Sigmoid colon (tissue), 7 donors: ENCODE results near the gene S100A1. TPM values are rescaled to one million over a fixed set of nuclear protein-coding genes. Genes with fewer than 3 reads are reported as not detected.
A peak's percentile ranks its signal among the peaks of the same experiment; 100 is the strongest.

ENCODE experiments used
- DNase-seq: peaks from one replicate; pipeline ENCODE4 v3.0.0-alpha.2; 2019
- H3K27ac ChIP-seq, 4 donors: fragments of 200-600 bp; sonication (generic); one replicate each; pipeline ENCODE4 v1.5.1; 2016 to 2019; ENCODE audit warnings: mild to moderate bottlenecking in 1 of 4
- H3K27me3 ChIP-seq, 3 donors: fragments of 200-600 bp; sonication (generic); one replicate each; pipeline ENCODE4 v1.5.1; 2019; ENCODE audit warnings: mild to moderate bottlenecking in 1 of 3
- H3K36me3 ChIP-seq, 4 donors: fragments of 200-600 bp; sonication (generic); one replicate each; pipeline ENCODE4 v1.5.1; 2016 to 2019
- H3K4me1 ChIP-seq, 4 donors: fragments of 200-600 bp; sonication (generic); one replicate each; pipeline ENCODE4 v1.5.1; 2017 to 2019
- H3K4me3 ChIP-seq, 4 donors: fragments of 200-600 bp; sonication (generic); one replicate each; pipeline ENCODE4 v1.5.1; 2017 to 2019; ENCODE audit warnings: mild to moderate bottlenecking in 2 of 4, moderate library complexity in 1 of 4
- H3K9me3 ChIP-seq, 4 donors: fragments of 200-600 bp in 3 of 4; sonication (generic) in 3 of 4; one replicate each; pipeline versions ENCODE4 v1.5.1 to v1.6.1; 2013 to 2019
- EP300 ChIP-seq, 4 donors: sonication (generic); formaldehyde crosslinking; IDR thresholded peaks; one replicate each; pipeline ENCODE4 v1.6.1; 2017; ENCODE audit warnings: antibody characterized with exemption in 4 of 4
- POLR2A ChIP-seq, 2 donors: fragments of 450-650 bp; IDR thresholded peaks; one replicate each; pipeline ENCODE4 v1.6.1; 2016; ENCODE audit warnings: antibody characterized with exemption in 2 of 2, mild to moderate bottlenecking in 2 of 2, moderate library complexity in 2 of 2
- POLR2AphosphoS5 ChIP-seq, 4 donors: sonication (generic); formaldehyde crosslinking; IDR thresholded peaks; one replicate each; pipeline ENCODE4 v1.6.1; 2017; ENCODE audit warnings: antibody characterized with exemption in 4 of 4
- WGBS, 2 donors: extraction: QIAGEN DNeasy Blood & Tissue Kit; methylation state at CpG; one replicate each; pipeline ENCODE4 v1.1.7; 2013; 5-methylcytosine and 5-hydroxymethylcytosine counted together
- intact Hi-C: fragments of 100-400 bp; cut with DNase I; formaldehyde crosslinking; loops from one replicate; pipeline ENCODE4 v1.15.1; 2023
- polyA plus RNA-seq, 3 donors: library from polyadenylated mRNA; stranded (reverse); fragments of 200-250 nt; gene quantifications; one replicate each; pipeline ENCODE4 v1.2.3, GENCODE V29; 2013
- total RNA-seq, 4 donors: library from RNA; depleted of rRNA; stranded (reverse); fragments of >200 nt; gene quantifications; one replicate each; pipeline ENCODE4 v1.1.0, GENCODE V29; 2016
- TF ChIP-seq, protein P1 (sequence below), 4 experiments: fragments of 450-650 bp in 3 of 4; fragments of 200-600 bp in 1 of 4; IDR thresholded peaks; one replicate each; pipeline ENCODE4 v1.5.1; 2016 to 2019; ENCODE audit warnings: antibody characterized with exemption in 4 of 4, mild to moderate bottlenecking in 3 of 4, moderate library complexity in 2 of 4
- donor health status: healthy with polysubstance abuse.
- donor health status: Bipolar disorder and iron deficiency.
- donor health status: healthy.

The S100A1 gene
- total and polyA plus RNA-seq, 7 donors = 2.3 to 22.2 (median 6.6) TPM

DNA sequence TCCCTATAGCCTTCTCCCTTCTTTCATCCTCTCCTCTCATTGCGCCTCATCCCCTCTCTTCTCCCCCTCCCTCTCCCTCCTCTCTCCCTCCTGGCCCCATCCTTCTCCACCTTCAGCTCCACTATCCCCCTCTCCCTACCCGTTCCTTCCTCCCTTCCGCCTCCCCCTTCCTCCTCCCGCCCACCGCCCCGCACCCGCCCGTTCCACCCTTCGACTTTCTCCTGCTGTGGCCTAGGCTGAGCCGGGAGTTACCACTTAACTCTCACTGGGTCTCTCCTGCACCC, 51.8 kb downstream of the S100A1 start:
- no peaks in the 10 kb centered on the region for H3K9me3 ChIP-seq
- H3K27ac ChIP-seq = peak overlapping the region in 3 of 4 donors; percentile 44 to 76 (median 54)
- no peaks in the 10 kb centered on the region for H3K36me3 ChIP-seq
- H3K4me1 ChIP-seq = peaks cover 0 to 29% (median 26%) of the 10 kb centered on the region in 4 donors
- DNase-seq = no peak
- intact Hi-C loops = no loop called here
- no peak for TF ChIP-seq EP300 (IDR thresholded peaks at IDR 0.05)
- TF ChIP-seq, protein P1, sequence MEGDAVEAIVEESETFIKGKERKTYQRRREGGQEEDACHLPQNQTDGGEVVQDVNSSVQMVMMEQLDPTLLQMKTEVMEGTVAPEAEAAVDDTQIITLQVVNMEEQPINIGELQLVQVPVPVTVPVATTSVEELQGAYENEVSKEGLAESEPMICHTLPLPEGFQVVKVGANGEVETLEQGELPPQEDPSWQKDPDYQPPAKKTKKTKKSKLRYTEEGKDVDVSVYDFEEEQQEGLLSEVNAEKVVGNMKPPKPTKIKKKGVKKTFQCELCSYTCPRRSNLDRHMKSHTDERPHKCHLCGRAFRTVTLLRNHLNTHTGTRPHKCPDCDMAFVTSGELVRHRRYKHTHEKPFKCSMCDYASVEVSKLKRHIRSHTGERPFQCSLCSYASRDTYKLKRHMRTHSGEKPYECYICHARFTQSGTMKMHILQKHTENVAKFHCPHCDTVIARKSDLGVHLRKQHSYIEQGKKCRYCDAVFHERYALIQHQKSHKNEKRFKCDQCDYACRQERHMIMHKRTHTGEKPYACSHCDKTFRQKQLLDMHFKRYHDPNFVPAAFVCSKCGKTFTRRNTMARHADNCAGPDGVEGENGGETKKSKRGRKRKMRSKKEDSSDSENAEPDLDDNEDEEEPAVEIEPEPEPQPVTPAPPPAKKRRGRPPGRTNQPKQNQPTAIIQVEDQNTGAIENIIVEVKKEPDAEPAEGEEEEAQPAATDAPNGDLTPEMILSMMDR (IDR thresholded peaks at IDR 0.05) = no peak
- no peak for TF ChIP-seq POLR2A (IDR thresholded peaks at IDR 0.05)
- TF ChIP-seq POLR2AphosphoS5 (IDR thresholded peaks at IDR 0.05) = no peak
- H3K4me3 ChIP-seq = peak overlapping the region; percentile 37 to 57 (median 49)
- WGBS, 2 donors = 28 to 33% methylated on average over 10 of the region's 10 CpGs
- H3K27me3 ChIP-seq = peaks cover 0 to 57% (median 30%) of the 10 kb centered on the region in 3 donors

Other genes with a start within 250 kb of the S100A1 start
- gene S100A8, start 237.4 kb upstream of the S100A1 start, total RNA-seq = 100 to 1,000 TPM in 1 of 4 donors, 10 to 100 TPM in 2, not detected in 1; 14.2 to 103 (median 32.1) TPM
- gene S100A8, start 237.4 kb upstream of the S100A1 start, polyA plus RNA-seq = 100 to 1,000 TPM in 1 of 3 donors, 10 to 100 TPM in 2; 68.8 to 109 (median 95.7) TPM
- not detected for gene S100A7A, start 211.9 kb upstream of the S100A1 start, total RNA-seq
- gene S100A7A, start 211.9 kb upstream of the S100A1 start, polyA plus RNA-seq = not detected
- gene S100A7, start 167.8 kb upstream of the S100A1 start, total RNA-seq = not detected
- not detected for gene S100A7, start 167.8 kb upstream of the S100A1 start, polyA plus RNA-seq
- gene S100A6, start 92.4 kb upstream of the S100A1 start, total RNA-seq = 1,000 to 10,000 TPM in 1 of 4 donors, 100 to 1,000 TPM in 3; 445 to 1,159 (median 590) TPM
- 1,000 to 10,000 TPM; 4,079 to 7,223 (median 4,178) TPM for gene S100A6, start 92.4 kb upstream of the S100A1 start, polyA plus RNA-seq
- not detected for gene S100A5, start 87.5 kb upstream of the S100A1 start, total RNA-seq
- not detected for gene S100A5, start 87.5 kb upstream of the S100A1 start, polyA plus RNA-seq
- gene S100A4, start 82.6 kb upstream of the S100A1 start, total RNA-seq = 100 to 1,000 TPM; 189 to 486 (median 288) TPM
- 100 to 1,000 TPM; 304 to 499 (median 336) TPM for gene S100A4, start 82.6 kb upstream of the S100A1 start, polyA plus RNA-seq
- gene S100A3, start 79.2 kb upstream of the S100A1 start, total RNA-seq = 1 to 10 TPM; 1.1 to 4.3 (median 2.2) TPM
- gene S100A3, start 79.2 kb upstream of the S100A1 start, polyA plus RNA-seq = 1 to 10 TPM; 1.4 to 3.9 (median 3.6) TPM
- gene S100A2, start 62.6 kb upstream of the S100A1 start, total RNA-seq = 1 to 10 TPM in 1 of 4 donors, under 1 TPM in 1, not detected in 2; 0.68 to 1.8 TPM
- gene S100A2, start 62.6 kb upstream of the S100A1 start, polyA plus RNA-seq = 10 to 100 TPM in 1 of 3 donors, 1 to 10 TPM in 2; 1.8 to 16.2 (median 2.3) TPM
- 10 to 100 TPM; 35.6 to 49.9 (median 39.7) TPM for gene S100A16, start 15.3 kb upstream of the S100A1 start, total RNA-seq
- gene S100A16, start 15.3 kb upstream of the S100A1 start, polyA plus RNA-seq = 100 to 1,000 TPM; 332 to 492 (median 370) TPM
- gene S100A14, start 12.1 kb upstream of the S100A1 start, total RNA-seq = 1 to 10 TPM in 1 of 4 donors, under 1 TPM in 1, not detected in 2; 0.82 to 1.8 TPM
- gene S100A14, start 12.1 kb upstream of the S100A1 start, polyA plus RNA-seq = 1,000 to 10,000 TPM in 1 of 3 donors, 100 to 1,000 TPM in 2; 789 to 1,144 (median 825) TPM
- 100 to 1,000 TPM in 3 of 4 donors, 10 to 100 TPM in 1; 86.3 to 305 (median 278) TPM for gene S100A13, start 929 bp upstream of the S100A1 start, total RNA-seq
- gene S100A13, start 929 bp upstream of the S100A1 start, polyA plus RNA-seq = 100 to 1,000 TPM; 113 to 302 (median 126) TPM
- gene CHTOP, start 5.6 kb downstream of the S100A1 start, total RNA-seq = 10 to 100 TPM; 44.8 to 57.8 (median 50.2) TPM
- 10 to 100 TPM; 35.4 to 65.4 (median 38.6) TPM for gene CHTOP, start 5.6 kb downstream of the S100A1 start, polyA plus RNA-seq
- 10 to 100 TPM; 51.2 to 94.5 (median 85.7) TPM for gene SNAPIN, start 30.3 kb downstream of the S100A1 start, total RNA-seq
- gene SNAPIN, start 30.3 kb downstream of the S100A1 start, polyA plus RNA-seq = 10 to 100 TPM; 30.0 to 38.6 (median 34.2) TPM
- 10 to 100 TPM; 59.8 to 94.0 (median 79.7) TPM for gene ILF2, start 42.6 kb downstream of the S100A1 start, total RNA-seq
- 100 to 1,000 TPM in 2 of 3 donors, 10 to 100 TPM in 1; 88.3 to 166 (median 132) TPM for gene ILF2, start 42.6 kb downstream of the S100A1 start, polyA plus RNA-seq
- 10 to 100 TPM; 11.1 to 36.2 (median 31.0) TPM for gene NPR1, start 50.3 kb downstream of the S100A1 start, total RNA-seq
- gene NPR1, start 50.3 kb downstream of the S100A1 start, polyA plus RNA-seq = 1 to 10 TPM in 2 of 3 donors, under 1 TPM in 1; 0.23 to 7.6 (median 5.4) TPM
- gene INTS3, start 99.6 kb downstream of the S100A1 start, total RNA-seq = 10 to 100 TPM; 31.4 to 53.7 (median 37.3) TPM
- 10 to 100 TPM in 1 of 3 donors, 1 to 10 TPM in 2; 5.4 to 30.8 (median 6.2) TPM for gene INTS3, start 99.6 kb downstream of the S100A1 start, polyA plus RNA-seq
- 10 to 100 TPM; 19.7 to 45.7 (median 23.9) TPM for gene SLC27A3, start 147.0 kb downstream of the S100A1 start, total RNA-seq
- 10 to 100 TPM in 2 of 3 donors, 1 to 10 TPM in 1; 1.6 to 23.4 (median 15.0) TPM for gene SLC27A3, start 147.0 kb downstream of the S100A1 start, polyA plus RNA-seq